Superior temporal gyrus (tissue), 1 donor: ENCODE measurements around the gene LMBRD2.
"Not testable (repeated sequence)": the region's sequence is repeated elsewhere in the genome, so short reads cannot be mapped to it uniquely, and the experiment has no call there.

Experiments used
- DNase-seq: peaks from one replicate; pipeline ENCODE4 v3.0.0-alpha.2; 2016; ENCODE audit errors: extremely low spot score

The LMBRD2 gene

DNA sequence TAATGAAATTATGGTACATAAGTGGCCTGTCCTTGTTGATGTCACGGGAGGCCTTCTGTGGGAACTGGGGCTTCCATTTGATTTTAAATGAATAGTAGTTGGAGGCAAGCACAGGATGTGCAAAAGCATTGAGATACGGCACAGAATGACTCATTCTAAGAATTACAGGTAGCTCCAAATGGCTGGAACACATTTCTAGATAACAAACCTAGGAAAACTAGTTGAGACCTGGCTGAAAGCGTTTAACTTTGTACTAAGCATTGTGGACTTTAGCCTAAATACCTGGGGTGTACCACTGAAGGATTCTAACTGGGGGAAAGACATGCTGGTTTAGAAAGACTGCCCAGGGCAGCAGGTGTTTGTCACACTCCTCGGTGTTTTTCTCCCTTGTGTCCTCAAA lies 9.7 kb upstream of the LMBRD2 start:
- DNase-seq: no peak

DNA sequence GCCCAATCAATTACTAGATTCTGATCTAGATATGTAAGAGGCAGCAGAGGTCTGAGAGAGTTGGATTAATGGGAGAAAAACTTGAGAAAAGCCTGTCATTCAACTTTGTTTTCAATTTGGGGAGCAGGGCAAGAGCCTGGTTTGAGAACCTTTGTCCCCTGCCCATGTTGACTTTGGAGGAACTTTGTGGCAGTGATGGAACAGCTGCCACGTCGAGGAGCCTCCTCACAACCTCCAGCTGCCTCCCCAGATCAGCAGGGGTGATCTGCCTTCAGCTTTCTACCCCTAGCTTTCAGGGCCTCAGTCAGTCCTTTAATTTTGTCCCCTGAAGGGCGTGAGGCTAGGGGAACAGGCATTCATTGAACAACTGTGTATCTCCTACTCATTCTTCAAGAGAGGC lies 8.9 kb upstream of the LMBRD2 start:
- no peak for DNase-seq

DNA sequence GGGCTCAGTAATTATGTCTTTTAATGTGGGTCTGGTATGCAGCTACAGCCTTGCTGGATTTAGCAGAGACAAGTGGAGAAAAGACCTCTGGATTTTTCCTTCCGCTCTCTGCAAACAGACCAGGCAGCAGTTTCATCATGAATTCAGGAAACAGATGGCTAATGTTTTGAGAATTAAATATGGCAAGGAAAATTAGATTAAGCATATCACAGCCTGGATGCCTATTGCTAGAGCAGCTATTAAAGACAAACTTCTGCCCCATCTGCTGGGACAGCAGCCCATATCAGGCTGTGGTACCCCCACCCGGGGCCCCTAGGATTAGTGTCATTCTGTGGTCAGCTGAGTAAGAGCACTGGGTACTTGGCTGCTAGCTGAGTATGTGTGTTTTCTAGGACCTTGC lies 6.5 kb upstream of the LMBRD2 start:
- DNase-seq: no peak

DNA sequence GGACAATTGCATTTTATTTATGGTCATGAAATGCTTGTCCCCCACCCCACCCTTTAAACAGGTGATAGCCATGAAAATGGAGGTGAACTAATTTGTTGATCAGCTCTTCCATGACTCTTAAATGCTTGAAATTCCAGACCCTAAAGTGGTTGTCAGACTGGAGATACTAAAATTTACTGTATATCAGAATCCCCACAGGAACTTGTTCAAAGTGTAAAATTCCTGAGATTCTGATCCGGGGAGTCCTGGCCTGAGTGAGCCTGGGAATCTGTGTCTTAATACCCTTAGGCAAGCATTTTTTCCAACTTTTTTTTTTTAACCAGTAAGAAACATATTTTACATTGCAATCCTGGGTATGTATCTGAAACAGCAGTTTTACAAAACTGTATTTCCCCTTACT lies 4.9 kb upstream of the LMBRD2 start:
- DNase-seq: no peak

DNA sequence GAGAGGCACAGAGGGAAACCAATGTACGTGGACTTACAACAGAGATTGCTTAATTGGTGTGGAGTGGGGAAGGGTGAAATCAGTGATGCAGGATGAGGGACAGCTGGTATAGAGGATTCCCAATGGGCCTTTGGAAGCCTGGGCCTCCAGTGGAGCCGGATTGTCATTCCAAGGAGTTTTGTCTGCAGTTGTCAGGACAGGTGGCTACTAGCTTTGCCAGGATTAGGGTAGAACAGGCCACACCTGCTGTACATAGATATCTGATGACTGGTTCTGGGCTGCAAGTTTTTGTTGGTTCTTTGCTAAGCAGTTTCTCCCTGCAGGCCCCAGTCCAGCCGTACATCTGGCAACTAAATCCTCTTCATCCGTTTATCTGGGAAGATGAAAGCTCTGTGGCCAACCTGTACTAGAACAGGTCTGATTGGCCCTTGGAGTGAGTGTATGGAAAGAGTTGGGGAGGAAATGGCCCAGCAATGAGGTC lies 4.5 kb upstream of the LMBRD2 start:
- no peak for DNase-seq

DNA sequence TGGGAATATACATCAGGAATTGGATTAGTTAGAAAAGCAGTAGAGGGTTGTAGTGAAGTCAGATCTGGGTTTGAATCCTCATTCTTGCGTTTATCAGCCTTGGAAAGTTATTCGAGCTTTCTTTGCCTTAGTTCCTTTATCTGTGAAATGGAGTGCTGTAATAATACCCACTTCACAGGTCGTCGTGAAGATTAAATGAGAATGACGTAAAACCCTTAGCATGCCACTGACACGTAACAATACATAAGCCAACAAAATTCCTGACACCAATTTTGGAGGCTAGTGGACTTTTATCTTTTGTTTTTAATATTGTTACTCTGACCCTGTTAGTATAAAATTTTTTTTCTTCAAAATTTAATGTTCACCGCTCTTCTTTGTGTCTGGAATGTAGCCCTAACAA lies 3.6 kb upstream of the LMBRD2 start:
- no peak for DNase-seq

DNA sequence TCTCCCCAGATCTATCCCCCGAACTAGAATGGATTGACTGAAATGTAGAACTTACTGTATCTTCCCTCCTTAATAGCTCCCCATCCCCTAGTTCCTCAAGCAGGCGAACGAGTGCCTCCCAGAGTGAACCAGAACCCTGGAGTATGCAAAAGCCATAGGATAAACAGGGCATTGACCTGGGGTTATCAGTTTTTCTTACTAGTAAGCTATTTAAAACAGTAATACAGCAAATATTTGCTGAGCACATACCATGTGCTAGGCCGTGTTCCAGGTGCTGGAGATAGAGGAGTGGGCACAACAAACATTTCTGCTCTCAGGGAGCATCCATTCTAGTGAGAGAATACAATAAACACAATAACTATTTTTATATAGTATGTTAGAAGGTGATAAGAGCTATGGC lies 2.0 kb upstream of the LMBRD2 start:
- DNase-seq: no peak

DNA sequence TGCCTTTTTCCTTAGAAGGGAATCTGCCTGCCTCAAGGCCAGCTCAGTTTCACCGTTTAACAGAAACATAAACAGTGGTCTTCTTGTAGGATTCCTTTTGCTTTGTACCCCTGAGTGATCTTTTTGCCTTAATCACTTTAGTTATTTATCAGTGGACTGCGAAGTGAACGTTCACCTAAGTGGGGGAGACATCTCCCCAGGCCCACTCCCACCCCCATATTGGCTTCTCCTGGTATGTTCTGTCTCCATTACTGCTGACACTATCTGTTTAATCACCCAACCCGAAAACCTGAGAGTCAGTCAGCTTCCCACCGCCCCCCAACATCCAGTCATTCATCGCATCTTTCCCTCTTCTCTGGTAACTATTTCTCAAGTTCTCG lies 1.6 kb upstream of the LMBRD2 start:
- DNase-seq: no peak

DNA sequence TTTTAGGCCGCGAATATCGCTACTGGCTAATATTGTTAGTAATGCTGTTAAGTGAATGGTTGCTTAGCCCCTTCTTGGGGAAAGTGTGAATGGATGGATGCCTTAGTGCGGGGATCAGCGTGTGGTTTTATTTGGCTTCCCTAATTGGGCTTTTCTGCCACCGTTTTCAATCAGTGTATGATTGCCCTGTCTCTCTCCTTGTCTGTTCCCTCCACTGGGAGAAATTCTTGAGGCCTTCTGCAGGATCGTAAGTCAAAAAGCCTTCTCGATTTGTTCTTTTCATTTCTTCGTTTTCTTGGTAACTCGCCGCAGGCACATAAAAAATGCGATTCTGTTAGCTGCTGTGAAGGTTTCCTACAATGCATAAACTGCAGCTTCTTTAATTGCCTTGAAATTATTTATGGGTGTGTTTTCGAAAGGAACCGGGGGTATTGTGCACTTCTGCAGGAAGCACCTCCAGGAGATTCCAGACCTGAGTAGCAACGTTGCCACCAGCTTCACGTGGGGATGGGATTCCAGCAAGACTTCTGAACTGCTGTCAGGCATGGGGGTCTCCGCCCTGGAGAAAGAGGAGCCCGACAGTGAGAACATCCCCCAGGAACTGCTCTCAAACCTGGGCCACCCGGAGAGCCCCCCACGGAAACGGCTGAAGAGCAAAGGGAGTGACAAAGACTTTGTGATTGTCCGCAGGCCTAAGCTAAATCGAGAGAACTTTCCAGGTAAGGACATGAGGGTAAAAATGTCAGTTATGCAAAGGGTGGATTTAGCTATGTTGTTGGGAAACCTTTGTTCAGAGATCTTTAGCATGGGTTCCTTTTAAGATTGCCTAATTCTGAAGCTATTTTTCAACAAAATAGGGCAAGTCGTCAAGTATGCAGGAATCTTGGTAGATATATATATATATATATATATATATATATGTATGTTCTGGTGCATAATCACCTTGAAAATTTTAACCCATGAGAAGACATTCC lies 924 bp upstream of the LMBRD2 start:
- peak; percentile 58 for DNase-seq

DNA sequence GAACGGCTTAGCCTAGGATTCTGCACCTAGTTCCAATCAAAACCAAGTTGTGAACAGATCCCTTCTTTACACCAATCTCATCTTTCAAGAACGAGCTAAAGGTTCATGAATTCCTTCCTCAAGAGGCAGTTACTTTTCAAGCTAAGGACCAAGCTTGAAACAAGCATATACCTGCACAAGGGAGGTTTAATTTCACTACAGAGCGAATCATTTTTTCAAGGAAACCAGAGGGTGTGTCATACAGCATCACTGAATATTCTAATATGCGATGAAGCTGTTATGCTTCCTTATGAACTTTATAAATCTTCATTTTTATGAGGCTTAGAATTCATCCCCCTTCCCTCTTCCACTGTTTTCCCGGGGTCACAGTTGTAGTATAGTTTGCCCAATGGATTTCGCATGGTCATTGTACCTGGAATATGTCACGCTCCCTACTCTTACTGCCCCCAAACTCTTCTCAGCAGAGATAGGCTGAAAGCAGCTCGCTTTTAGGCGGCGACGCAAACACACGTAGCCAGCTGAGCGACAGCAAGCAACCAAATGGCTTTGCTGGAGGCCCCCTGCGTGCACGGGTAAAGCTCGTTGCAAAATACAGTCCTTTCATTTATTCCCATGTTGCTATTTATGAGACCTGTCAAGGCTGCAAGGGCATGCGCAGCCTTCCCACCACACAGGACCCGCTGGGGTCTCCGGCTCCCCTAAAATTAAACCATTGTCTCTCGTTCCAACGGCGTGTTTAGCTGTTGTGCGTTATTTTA lies 832 bp downstream of the LMBRD2 start:
- peak; percentile 53 for DNase-seq

DNA sequence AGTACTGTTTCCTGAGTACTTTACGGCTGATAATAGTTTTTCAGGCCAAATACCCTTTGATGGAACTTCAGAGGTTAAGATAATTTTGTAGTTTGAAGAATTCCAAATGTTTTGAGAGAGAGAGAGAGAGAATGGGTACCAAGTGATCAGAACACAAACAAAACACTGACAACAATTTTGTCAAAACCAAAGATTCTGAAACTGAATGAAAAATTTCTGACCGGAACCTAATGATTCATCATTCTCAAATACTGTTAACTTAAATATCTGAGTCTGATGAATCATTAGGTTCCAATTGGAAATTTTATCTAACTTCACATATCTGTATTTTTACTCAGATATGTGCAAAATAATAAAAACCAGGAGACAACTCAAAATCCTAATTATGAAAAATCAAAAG lies 4.0 kb downstream of the LMBRD2 start:
- no peak for DNase-seq

DNA sequence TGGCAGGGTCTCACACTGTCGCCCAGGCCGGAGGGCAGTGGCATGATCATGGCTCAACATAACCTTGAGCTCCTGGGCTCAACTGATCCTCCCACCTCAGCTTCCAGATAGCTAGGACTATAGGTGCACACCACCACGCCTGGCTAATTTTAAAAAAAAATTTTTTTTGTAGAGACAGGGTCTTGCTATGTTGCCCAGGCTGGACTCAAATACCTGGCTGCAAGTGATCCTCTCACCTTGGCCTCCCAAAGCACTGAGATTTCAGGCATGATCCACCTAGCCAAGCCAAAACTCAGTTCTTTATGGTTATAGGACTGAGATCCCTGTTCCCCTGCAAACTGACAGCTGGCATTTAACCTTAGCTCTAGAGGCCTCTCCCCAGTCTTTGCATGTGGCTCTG lies 5.3 kb downstream of the LMBRD2 start:
- DNase-seq: no peak

DNA sequence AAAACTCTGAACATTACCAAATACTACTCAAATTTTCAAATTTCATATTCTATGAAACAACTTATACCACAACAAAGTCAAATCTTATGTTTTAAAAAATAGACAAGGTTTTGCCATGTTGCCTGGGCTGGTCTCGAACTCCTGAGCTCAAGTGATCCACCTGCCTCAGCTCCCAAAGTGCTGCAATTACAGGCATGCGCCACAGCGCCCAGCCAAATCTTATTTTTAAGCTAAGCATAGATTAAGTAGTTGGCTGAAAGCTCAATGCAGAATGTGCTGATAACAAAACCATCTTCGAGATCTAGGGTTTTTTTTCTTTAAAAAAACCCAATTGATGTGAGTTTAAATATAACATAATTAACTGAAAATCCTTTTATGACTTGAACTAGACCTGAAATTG lies 6.4 kb downstream of the LMBRD2 start:
- no peak for DNase-seq

DNA sequence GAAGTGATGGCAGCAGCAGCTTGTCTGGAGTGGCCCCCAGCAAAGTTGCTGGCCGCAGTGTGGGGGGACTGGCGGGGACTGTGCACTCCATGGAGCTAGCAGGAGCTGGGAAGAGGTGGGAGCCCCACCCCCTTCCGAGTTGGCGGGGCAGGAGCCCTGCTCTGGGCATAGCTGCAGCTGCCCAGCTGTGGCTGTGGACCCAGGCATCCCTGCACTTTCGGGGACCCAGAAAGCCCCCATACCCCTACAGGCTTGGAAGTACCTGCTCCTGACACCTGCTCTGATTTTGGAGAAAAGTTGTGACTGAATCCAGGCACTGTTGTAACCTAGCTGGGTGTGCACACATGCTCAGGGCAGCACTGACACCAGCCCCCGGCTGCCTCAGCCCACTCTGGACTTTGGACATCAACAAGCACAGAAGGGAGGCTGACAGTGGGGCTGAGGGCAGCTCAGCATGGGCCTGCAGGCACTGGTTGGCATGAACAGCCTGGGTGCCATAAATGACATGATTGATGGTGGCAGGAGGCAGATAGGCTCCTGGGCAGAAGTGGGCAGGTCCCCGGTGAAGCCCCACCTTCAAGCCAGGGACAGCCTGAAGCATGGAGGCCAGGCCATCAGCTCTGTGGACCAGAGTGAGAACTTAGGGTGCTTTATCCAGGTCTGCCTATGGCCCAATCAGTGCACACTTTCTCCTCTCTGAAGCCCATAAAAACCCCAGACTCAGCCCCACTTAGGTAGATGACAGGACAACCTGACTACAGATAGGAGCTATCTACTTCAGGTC lies 12.6 kb downstream of the LMBRD2 start:
- DNase-seq: no peak

DNA sequence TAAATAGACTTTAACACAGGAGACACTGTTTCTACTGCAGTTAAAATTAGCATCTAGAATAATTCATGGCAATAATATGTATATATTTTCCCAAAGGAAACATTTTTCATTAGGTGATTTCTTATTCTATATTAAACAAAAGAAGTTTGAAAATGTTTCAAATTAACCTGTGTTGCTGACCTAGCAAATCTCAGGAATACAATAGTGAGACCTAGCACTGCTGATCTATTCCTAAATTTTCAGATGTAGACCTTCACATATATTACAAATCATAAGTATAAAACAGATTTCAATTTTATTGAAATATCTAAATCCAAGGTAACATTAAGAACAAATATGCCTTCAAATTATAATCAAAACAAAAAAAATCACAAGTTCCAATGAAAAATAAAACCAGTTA lies 15.1 kb downstream of the LMBRD2 start:
- no peak for DNase-seq

DNA sequence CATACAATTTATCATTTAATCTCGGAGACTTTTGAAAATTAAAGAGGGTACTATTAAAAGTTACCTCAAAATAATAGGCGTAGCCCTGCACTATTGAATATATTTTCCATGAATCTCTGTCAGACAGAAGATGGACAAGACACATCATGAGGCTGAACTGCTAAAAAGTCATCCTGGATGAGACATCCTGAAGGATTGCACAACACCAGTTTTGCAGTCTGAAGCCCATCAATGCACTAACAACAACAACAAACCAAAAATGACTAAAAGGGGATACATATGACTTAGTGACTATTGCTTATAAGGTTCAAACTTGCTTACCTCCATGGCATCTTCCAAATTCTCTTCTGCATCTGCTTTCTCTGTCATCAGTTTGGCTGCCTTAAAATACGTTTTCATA lies 15.7 kb downstream of the LMBRD2 start:
- DNase-seq: no peak

DNA sequence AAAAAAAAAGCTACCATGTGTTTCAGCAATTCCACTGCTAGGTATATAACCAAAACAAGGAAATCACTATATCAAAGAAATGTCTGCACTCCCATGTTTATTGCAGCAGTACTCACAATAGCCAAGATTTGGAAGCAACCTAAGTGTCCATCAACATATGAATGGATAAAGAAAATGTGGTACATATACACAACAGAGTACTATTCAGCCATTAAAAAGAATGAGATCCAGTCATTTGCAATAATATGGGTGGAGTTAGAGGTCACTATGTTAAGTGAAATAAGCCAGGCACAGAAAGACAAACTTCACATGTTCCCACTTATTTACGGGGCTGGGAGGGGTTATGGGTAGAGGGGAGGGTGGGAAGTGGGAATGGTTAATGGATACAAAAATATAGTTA lies 18.7 kb downstream of the LMBRD2 start:
- not testable (repeated sequence) for DNase-seq

DNA sequence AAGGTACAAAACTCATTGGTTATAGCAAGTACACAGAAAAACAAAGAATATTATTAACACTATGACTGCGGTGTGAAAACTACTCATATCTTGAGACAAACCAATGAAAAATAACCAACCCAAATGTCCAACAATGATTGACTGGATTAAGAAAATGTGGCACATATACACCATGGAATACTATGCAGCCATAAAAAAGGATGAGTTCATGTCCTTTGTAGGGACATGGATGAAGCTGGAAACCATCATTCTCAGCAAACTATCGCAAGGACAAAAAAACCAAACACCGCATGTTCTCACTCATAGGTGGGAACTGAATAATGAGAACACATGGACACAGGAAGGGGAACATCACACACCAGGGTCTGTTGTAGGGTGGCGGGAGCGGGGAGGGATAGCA lies 22.0 kb downstream of the LMBRD2 start:
- DNase-seq: not testable (repeated sequence)

DNA sequence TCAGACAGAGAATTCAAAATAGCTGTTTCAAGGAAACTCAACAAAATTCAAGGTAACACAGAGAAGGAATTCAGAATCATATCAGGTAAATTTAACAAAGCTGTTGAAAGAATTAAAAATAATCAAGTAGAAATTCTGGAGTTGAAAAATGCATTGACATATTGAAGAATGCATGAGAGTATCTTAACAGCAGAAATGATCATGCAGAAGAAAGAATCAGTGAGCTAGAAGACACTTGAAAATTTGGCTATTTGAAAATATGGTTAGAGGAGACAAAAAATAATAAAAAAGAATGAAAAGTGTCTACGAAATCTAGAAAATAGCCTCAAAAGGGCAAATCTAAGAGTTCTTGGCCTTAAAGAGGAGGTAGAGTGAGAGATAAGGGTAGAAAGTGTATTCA lies 22.9 kb downstream of the LMBRD2 start:
- DNase-seq: no peak

DNA sequence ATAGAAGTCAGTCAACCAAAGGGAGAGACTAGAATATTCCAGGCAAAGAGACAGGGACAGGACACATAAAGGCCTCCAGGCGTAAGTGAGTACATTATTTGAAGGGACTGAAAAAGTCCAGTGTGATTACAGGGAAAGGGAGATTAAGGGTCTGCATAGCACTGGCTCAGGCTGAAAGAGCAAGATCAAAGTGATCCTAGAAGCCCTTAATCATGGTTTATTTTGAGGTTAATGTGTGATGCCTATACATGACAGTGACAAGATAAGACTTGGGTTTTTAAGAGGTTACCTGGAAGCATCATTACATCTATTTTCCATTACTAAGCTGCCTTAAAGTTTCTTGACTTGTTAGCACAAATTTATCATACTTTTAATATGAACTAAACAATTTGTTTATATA lies 25.8 kb downstream of the LMBRD2 start:
- no peak for DNase-seq

DNA sequence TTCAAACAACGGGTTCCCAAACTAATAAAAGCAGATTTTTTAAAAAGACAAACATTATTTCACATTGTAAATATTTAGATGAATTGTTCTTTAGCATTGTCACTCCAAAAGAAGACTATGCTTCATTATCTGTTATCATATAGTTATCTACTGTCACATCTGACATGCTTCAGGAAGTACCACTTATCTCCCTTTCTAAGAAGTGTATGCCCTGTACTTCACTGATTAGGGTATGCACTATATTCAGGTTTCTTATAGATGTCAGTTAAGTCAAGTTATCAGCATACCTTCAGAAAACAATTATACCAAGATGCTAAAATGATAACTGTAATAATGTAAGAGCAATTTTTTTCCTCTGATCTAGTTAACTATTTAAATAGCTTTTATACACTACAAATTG lies 40.4 kb downstream of the LMBRD2 start:
- no peak for DNase-seq

DNA sequence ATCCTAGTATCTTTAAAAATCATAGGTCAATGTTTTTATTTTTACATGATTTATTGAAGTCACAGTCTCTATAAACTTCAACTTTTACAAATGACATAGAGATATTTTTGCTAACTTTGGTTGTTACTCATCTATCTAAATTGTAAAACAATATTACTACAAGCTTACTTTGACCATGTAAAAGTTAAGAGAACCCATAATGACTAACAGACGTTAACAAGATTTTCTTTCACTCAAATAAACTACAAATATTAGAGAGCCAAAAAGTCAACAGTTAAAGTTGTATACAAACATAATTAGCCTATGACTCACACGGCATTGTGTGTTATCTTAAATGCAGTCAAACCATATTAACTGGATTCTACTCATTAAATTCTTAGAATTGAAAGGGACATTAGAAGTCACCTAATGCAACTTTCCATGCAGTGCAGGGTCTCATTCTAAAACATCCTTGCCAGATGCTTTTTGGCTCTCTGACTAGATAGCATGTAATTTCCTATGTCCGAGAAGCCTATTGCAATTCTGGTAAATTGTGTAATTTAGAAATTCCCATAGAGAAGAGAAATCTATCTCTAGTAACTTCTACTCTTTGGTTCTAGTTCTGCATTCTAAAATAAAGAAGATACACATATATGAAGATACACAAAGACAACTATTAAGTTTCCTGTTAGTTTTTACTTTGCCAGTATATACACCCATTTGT lies 42.8 kb downstream of the LMBRD2 start:
- no peak for DNase-seq
